ENCODE data around the gene WDFY3.

WDFY3 gene

DNA sequence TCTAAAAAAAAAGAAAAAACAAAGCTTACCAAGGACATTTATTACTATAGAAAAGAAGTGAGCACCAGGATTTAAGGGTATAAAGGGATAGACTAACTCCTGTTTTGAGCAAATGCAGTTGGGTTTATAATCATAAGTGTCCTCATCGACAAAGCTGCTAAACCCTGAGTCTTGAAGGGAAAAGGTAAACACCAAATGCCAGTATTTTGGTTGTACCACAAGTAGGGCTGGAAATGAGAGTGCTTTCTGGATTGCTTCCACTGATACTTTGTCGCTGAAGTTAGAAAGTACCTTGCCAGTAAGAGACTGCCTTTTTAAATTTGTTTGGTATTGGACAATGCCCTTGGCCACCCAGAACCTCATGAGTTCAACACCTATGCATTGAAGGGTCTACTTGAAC lies 53.7 kb downstream of the WDFY3 start:
- no peak for DNase-seq (ENCODE audit: low spot score)

DNA sequence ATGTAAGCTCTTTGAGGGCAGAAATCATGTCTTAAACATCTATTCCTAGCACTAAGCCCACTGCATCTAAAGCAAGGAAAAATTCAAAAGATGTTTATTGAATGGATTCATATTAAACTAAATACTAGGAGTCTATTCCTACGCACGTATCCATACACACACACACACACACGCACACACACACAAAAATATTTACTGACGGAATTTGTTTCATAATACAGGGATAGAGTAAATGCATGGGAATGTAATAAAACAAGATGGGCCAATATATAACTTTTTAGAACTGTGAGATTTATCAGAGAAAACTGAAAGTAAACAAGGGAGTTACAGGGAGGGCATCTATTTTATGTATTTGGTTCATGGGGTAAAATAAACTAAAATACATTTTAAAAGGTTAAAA lies 57.6 kb downstream of the WDFY3 start:
- DNase-seq (ENCODE audit: low spot score), result no peak

DNA sequence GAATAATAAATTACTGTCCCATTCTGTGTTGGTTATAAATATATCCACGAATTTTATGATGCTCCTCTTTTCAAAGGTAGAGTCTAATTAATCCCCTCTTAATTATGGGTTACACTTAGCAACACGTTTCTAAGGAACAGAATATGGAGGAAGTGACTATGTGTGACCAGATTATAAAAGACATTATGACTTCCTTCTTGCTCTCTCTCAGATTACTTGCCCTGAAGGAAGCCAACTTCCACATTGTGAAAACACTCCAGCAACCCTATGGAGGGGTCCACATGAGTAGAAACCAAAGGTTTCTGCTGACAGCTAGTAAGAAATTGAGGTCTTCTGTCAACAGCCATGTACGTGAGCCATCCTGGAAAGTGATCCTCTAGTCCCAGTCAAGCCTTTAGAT lies 59.3 kb downstream of the WDFY3 start:
- no peak for DNase-seq (ENCODE audit: low spot score)

DNA sequence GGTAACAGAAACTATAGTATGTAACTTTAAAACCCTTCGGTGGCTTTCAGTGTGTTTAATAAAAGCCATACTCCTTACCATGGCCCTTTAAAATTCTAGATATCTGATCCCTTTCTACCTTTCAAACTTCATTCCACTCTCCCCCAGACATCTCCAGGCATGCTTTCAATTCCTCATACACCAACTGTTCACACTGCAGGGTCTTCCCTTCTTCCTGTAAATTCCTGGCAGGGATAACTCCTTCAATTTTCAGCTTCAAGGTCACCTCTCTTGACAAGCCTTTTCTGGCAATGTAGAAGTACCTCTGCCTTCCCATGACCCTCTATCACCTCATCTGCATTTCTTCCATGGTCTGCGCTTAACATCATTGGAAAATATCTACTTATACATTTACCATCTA lies 60.8 kb downstream of the WDFY3 start:
- DNase-seq (ENCODE audit: low spot score), result no peak

DNA sequence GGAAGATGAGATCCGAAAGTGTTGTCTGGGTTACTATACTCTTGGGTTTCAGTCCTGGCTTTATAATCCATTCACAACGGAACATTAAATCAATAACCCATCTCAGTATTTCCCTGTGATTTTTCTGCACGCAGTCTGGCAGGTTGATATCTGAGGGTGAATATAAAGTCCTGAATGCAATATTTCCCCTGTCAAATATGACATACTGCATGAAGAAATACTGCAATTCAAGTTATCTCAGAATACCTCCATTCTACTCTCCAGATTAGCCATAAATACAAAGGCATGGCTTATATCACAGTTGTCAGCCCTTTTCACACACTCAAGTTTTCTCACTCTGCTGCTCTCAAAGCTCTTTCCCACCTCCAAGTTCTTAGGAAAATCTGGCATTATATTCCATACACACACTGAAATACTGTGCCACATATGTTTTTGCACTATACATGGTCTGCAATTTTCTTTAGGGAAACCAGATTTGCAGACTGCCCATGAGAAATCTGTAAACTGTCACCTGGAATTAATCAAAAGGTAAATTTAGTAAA lies 64.7 kb downstream of the WDFY3 start:
- no peak for DNase-seq (ENCODE audit: low spot score)

DNA sequence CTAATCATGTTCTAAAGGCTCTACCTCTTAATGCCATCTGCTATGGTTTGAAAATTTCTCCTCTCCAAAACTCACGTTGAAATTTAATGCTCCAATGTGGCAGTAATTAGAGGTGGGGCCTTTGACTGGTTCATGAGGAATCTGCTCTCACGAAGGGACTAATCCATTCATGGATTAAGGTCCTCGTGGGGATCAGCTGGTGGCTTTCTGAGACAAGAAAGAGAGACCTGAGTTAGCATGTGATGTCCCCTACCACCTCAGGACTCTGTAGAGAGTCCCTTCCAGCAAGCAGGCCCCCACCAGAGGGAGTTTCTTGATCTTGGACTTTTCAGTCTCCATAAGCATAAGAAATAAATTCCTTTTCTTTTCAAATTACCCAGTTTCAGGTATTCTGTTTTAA lies 65.3 kb downstream of the WDFY3 start:
- no peak for DNase-seq (ENCODE audit: low spot score)

DNA sequence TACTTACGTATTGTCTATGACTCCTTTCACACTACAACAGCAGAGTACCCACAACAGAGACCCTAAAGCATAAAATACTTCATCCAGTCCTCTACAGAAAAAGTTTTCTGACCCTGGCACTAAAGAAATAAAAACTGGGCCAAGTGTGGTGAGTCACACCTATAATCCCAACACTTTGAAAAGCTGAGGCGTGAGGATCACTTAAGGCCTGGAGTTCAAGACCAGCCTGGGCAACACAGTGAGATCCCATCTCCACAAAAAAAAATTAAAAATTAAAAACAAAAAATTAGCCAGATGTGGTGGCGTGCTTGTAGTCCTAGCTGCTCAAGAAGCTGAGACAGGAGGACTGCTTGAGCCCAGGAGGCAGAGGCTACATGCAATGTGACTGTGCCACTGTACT lies 66.9 kb downstream of the WDFY3 start:
- no peak for DNase-seq (ENCODE audit: low spot score)

DNA sequence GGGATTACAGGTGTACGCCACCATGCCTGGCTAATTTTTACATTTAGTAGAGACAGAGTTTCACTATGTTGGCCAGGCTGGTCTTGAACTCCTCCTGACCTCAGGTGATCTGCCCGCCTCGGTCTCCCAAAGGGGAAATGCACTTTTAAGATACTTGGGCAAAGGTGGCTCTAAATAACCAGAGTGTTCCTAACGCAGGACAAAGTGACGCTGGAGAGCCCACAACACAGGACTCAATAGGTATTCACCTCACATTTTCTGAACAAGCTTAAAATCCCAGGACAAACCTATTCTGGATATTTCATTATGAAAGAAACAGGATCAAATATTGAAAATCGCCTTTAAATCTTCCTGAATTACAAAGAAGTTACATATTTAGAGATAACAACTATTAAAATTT lies 69.0 kb downstream of the WDFY3 start:
- no peak for DNase-seq (ENCODE audit: low spot score)

DNA sequence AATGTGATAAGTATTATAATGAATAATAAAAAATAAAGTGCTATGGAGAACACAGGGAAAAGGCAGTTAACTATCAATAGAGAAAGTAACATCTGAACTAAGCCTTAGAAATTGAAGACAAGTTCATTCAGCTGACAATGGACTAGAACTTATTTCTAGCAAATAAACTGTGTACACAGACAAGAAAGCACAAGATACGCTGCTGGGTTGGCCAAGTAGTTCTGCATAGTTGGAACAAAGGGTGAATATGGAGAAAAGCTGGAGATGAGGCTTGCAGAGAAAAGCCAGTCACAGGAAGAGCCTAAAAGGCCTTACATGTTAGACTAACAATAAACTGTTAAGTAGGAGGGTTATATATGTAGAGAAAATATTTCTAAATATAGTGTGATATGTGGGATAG lies 71.2 kb downstream of the WDFY3 start:
- DNase-seq (ENCODE audit: low spot score), result no peak

DNA sequence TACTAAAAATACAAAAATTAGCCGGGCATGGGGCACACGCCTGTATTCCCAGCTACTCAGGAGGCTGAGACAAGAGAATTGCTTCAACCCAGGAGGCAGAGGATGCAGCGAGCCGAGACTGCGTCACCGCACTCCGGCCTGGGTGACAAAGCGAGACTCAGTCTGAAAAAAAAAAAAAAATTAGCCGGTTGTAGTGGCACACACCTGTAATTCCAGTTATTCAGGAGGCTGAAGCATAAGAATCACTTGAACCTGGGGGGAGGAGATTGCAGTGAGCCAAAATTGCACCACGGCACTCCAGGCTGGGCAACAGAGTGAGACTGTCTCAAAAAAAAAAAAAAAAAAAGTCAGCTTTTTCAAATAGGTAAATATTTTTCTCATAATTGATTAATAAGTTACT lies 71.9 kb downstream of the WDFY3 start:
- no peak for DNase-seq (ENCODE audit: low spot score)

DNA sequence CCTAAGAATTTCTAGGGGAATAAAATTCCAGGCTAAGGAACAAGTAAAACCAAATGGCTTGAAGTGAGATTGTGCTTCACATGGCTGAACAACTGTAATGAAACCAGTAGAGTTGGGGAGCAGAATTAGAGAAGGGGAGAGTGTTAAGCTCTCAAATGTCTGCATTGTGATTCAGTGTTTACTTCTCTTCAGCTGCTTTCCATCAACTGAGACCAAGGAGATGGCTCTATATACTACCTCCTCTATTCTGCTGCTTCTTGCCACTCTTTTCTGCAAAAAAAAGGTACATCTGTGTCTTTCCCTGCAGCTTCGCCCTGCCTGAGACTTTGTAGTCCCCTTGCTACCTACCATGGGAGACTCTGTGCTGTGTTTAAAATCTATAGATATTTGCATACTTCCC lies 73.5 kb downstream of the WDFY3 start:
- DNase-seq (ENCODE audit: low spot score), result no peak

DNA sequence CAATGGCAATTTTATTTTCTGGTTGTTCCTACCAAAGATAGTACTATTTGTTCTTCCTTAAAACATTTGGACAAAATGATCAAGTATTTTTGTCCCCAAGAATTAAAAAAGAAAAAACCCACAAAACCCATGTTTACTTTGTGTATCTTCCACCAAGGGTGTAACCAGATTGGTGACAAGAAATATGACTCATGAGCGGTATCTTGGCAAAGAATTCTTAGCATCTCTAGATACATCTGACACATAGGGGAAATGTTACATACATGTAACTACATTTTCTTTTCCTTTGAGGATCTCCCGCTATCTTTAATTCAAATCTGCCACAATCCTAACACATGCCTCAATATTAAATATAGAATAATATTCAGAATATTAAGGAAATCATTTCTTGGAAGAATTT lies 78.7 kb downstream of the WDFY3 start:
- no peak for DNase-seq (ENCODE audit: low spot score)

DNA sequence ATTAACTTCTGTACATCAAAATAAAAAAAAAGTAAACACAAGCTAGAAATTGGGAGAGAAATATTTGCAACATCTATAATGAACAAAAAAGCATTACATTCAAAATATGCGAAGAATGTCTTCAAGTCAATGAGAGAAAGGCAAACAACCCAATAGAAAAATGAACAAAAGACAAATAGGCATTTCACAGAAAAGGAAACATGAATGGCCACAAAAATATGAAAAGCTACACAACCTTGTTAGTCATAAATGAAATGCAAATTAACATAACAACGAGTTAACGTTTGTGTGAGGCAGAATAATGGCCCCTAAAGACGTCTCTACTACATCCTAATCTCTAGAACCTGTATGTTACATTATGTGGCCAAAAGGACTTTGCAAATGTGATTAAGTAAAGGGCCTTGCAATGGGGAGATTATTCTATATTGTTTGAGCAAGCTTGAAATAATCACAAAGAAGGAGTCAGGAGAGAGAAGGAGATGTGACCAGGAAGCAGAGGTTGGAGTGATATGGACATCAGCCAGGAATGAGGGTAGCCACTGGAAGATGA lies 86.8 kb downstream of the WDFY3 start:
- no peak for DNase-seq (ENCODE audit: low spot score)

DNA sequence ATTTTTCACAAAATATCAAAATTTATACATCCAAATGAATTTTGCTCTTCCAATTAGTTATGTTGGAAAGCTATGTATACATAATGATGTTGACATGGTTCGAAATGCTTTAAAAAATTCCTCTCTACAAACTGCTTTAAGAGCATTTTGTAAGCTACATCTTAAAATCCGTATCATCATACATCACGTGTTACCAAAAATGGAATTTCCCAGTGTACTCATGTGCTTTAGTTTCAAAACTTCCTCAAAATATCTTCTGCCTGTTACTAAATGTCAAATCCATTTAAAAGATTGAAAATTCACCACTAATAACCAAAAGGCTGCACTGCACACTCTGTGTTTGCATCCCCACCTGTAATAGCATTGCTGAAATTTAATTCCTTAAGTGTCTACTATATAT lies 87.9 kb downstream of the WDFY3 start:
- no peak for DNase-seq (ENCODE audit: low spot score)

DNA sequence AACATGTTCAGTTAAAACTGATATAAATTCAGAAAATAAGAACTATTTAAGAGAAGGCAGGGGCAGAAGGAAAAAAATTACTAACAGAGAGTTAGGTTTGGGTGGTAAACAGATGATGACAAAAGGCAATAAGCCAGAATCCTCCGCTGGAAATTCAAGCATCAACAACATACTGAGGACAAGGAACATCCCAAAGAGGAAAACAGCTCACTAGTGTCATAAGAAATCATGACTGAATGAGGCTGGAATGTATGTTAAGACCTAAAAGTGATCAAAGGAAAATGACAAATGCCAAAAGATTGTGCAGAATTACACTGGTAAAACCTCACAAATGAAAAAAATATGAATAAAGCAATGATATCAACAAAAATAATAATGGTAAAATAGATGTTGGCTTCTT lies 88.4 kb downstream of the WDFY3 start:
- no peak for DNase-seq (ENCODE audit: low spot score)

DNA sequence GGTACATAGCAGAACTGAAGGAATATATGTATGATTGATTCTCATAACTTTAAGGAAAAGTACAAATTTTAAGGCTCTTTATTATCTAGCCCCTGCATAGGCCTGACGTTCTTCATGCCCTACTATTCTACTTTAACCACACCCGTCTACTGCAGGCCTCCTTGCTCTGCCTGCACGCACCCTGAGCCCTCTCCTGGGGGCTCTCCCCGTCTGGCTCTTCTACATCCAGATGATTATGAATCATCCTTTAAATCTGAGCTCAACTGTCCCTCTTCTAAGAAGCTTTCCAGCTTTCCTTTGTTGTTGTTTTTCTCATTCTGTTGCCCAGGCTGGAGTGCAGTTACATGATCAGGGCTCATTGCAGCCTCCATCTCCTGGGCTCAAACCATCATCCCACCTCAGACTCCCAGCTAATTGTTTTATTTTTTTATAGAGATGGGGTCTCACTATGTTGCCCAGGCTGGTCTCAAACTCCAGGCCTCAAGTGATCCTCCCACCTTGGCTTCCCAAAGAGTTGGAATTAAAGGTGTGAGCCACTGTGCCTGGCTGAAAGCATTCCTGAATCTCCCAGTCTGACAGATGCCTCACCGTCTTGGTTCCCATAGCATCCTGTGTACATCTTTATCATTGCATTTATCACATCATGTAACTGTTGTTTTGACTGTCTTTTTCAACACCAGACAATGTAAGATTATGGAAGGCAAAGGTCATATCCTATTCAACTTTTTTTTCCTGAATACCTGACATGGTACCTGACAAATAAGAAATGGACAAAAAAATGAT lies 89.2 kb downstream of the WDFY3 start:
- no peak for DNase-seq (ENCODE audit: low spot score)

DNA sequence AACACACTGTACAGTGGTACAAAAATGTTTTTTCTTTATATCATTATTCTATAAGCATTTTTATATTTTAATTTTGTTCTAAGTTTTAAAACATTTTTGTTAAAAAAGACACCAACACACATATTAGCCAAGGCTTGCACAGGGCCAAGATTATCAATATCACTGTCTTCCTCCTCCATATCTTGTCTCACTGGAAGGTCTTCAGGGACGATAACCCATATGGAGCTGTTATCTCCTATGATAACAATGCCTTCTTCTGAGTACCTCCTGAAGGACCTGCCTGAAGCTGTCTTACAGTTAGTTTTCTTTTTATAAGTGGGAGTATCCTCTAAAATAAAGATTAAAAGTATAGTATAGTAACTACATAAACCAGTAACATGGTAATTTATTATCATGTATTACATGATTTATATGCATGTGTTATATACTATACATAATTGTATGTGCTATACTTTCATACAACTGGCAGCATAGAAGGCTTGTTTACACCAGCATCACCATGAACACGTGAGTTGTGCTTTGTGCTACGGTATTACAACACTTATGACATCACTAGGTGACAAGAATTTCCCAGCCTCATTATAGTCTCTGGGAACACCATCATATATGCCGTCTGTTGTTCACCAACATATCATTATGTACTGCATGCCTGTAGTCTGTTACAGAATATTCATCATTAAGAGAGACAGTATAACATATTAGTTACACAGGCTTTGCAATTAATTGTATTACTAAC lies 90.7 kb downstream of the WDFY3 start:
- DNase-seq (ENCODE audit: low spot score), result no peak

DNA sequence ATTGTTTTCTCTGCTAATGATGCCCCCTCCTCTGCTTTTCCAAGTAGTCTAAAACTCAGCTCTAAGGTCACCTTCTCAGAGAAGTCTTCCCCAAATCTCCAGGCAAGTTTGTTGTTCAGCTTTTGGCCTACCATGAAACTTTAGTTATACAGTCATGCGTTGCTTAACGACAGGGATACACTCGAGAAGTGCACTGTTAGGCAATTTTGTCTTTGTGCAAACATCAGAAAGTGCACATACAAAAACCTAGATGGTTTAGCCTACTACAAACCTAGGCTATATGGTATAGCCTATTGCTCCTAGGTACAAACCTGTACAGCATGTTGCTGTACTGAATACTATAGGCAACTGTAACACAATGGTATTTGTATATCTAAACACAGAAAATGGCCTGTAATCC lies 91.9 kb downstream of the WDFY3 start:
- no peak for DNase-seq (ENCODE audit: low spot score)

DNA sequence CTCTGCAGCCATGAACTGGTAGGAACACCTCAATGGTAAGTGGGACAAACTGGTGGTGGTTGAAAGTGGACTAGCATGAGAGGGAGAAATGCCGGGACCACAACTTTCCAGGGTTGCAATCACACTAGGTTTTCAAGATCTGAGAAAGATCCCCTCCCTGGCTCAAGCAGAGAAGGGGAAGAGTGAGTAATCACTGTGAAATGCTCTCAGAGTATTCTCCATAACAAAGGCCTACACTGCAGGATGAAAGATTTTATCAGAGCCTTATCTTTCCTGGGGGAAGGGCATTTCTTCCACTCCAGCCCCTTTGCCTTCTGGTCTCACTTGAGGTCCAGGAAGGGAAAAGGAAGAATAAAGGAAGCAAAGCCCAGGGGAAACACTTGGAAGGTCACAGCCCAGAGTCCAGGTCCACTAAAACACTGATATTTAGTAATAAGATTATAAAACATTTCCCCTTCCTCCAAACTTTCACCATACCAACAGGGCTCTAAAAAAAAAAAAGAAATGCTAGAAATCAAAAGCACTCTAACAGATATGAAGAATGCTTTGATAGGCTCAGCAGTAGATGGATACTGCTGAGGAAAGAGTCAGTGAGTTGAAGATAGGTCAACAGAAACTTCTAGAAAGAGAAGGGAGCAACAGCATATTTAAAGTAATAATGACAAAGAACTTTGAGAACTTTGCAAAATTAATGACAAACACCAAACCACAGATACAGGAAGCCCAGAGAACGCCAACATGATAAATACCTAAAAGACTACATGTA lies 95.9 kb downstream of the WDFY3 start:
- DNase-seq (ENCODE audit: low spot score), result no peak

DNA sequence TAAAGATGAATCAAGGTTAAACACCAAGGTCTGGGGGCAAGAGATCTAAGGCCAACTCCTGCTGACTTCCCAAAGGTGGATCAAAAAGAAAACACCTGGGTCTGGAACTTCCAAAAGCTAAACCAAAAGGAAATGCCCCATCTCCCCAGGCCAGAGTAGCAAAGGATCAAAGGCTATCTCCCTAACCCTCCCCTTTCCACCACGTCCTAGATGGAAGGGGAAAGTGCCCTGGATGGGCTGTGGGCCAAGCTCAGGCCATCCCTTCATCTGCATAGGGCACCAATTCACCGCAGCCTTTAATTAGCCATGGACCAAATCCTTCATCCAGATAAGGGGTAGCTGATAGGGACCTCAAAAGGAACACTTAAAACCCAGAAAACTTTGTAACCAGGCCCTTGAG lies 100.2 kb downstream of the WDFY3 start:
- no peak for DNase-seq (ENCODE audit: low spot score)

DNA sequence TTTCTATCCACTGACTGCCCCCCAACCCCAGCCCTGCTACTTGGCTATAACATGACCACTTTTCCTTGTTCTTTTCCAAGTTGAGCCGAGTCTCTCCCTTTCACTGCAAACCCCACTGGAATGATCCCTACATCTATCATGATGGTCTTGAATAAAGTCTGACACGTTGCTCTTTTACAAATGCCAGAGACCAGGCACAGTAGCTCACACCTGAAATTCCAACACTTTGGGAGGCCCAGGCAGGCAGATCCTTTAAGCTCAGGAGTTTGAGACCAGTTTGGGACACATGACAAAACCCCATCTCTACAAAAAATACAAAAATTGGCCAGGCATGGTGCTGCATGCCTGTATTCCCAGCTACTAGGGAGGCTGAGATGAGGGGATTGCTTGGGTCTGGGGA lies 100.9 kb downstream of the WDFY3 start:
- DNase-seq (ENCODE audit: low spot score), result no peak

DNA sequence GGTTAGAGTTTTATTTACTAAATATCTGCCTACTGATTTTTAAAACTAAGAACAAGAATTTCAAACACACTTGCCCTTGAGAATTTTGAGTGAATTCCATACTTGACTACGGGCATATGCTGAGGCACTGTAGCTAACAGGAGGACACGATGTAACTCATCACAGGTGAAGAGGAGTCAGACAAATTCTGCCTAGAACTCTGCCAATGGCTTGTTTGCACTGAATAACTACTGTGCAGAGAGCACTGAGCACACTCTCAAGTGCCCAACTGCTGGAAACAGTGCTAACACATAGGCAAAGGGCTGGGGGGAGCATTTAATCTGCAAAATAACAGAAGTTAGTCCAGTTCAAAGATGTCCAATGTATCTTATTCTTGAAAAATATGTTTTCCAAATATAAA lies 104.4 kb downstream of the WDFY3 start:
- DNase-seq (ENCODE audit: low spot score), result no peak

DNA sequence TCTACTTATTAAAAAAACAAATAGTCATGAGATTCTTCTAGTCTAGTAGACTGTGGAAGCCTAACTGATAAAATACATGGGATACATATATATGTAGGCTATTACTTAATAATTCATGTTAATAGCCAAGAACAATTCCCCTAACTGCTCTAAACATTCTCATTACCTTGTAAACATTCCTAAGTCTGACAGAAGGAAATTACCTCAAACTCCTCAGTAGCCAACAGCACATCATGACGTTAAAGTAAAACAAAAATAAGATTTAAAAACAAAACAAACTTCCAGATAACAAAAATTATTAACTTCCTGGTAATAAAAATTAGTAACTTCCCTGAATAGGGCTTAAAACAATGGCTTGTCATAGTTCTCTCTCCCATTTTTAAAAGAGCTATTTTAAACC lies 109.2 kb downstream of the WDFY3 start:
- DNase-seq (ENCODE audit: low spot score), result no peak
